Vagina (tissue), 2 donors: ENCODE measurements around the gene TTI1. TPM values are rescaled to one million over a fixed set of nuclear protein-coding genes. Genes with fewer than 3 reads are reported as not detected.

Source experiments
- DNase-seq, 2 donors: peaks; one replicate each; pipeline ENCODE4 v3.0.0-alpha.2; 2017; ENCODE audit errors: extremely low spot score in 2 of 2
- H3K27ac ChIP-seq: fragments of 200-600 bp; sonication (generic); one replicate; pipeline ENCODE4 v1.5.1; 2019
- H3K27me3 ChIP-seq: fragments of 200-600 bp; sonication (generic); one replicate; pipeline ENCODE4 v1.5.1; 2019
- H3K36me3 ChIP-seq, 2 donors: fragments of 200-600 bp; sonication (generic); one replicate each; pipeline ENCODE4 v1.5.1; 2017 to 2019
- H3K4me1 ChIP-seq: fragments of 200-600 bp; sonication (generic); one replicate; pipeline ENCODE4 v1.5.1; 2019
- H3K4me3 ChIP-seq, 2 donors: fragments of 200-600 bp; sonication (generic); 1 replicate in 1 of 2; 2 replicates in 1 of 2; pipeline ENCODE4 v1.5.1; 2016 to 2019
- H3K9me3 ChIP-seq: fragments of 200-600 bp; sonication (generic); one replicate; pipeline ENCODE4 v1.5.1; 2019
- POLR2A ChIP-seq, 2 donors: fragments of 450-650 bp; IDR thresholded peaks; one replicate each; pipeline ENCODE4 v1.6.1; 2017; ENCODE audit warnings: antibody characterized with exemption in 2 of 2, mild to moderate bottlenecking in 2 of 2, moderate library complexity in 2 of 2
- POLR2AphosphoS5 ChIP-seq, 2 donors: sonication (generic); formaldehyde crosslinking; IDR thresholded peaks; one replicate each; pipeline ENCODE4 v1.9.0; 2017; ENCODE audit warnings: antibody characterized with exemption in 2 of 2, mild to moderate bottlenecking in 2 of 2, low read depth in 1 of 2; ENCODE audit not compliant: insufficient read depth in 1 of 2
- intact Hi-C: fragments of 100-400 bp; cut with DNase I; formaldehyde crosslinking; loops from one replicate; pipeline ENCODE4 v1.15.1; 2023
- total RNA-seq: library from RNA; depleted of rRNA; stranded (reverse); fragments of >200 nt; gene quantifications from one replicate; pipeline ENCODE4 v1.2.3, GENCODE V29; 2016

The TTI1 gene
- total RNA-seq, 1 donor from 2014 or later, result 13.5 TPM

DNA sequence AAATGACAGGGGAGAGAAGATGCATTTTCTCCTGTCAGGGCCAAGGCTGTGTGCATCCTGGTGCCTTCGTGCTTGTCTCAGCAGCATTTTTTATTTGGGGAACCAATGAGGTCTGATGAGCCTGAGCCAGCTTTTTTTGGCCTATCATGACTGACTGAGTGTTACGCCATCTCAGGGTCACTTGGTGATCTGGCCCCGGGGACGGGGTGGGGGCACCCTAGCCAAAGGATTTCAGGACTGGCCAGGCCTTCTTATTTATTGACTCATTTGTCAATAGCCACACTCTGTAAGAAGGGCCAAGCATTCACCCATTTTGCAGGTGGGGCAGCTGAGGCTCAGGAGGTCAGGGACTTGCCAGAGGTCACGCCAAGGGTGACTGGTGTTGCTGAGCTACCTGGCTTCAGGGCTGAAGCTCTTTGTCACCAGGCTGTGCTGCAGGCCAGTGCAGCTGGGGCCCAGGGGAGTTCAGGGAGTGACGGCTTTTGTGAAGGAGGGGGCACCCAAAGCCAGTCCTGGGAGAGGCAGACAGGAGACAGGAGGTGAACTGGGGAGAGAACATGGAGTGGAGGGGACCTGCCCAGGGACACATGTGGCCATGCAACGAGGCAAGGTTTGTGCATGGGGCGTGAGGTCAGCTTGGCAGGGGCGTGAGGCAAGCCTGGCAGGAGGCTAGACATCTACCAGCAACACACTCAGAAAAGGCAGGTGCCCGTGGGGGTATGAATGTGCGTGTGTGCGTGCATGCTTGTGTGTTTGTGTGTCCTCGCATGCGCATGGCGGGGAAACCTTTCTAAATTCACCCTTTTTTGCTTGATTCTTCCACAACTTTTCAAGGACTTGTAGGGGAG, 99.2 kb downstream of the TTI1 start:
- no peaks in the 10 kb centered on the region for H3K27me3 ChIP-seq
- TF ChIP-seq POLR2AphosphoS5 (IDR thresholded peaks at IDR 0.05; ENCODE audit: insufficient read depth in 1 of 2, low read depth in 1 of 2), result no peak
- no peak for TF ChIP-seq POLR2A (IDR thresholded peaks at IDR 0.05)
- no peaks in the 10 kb centered on the region for H3K9me3 ChIP-seq
- no peak for DNase-seq
- no peak overlapping the region for H3K27ac ChIP-seq
- no peak overlapping the region for H3K4me3 ChIP-seq
- no peaks in the 10 kb centered on the region for H3K36me3 ChIP-seq
- intact Hi-C loops, result no loop called here
- no peaks in the 10 kb centered on the region for H3K4me1 ChIP-seq

Other genes with a start within 250 kb of the TTI1 start
- gene VSTM2L, start 130.3 kb downstream of the TTI1 start, total RNA-seq, result not detected
- 23.8 TPM for gene RPRD1B, start 290 bp upstream of the TTI1 start, total RNA-seq
- gene TGM2, start 131.8 kb upstream of the TTI1 start, total RNA-seq, result 92.8 TPM
- 2.7 TPM for gene KIAA1755, start 227.3 kb upstream of the TTI1 start, total RNA-seq